ENCODE data around the gene ZSCAN9. TPM values are rescaled to one million over a fixed set of nuclear protein-coding genes. Genes with fewer than 3 reads are reported as not detected.

Gene ZSCAN9
- total and polyA plus RNA-seq, 2 of the 8 experiments (the other 6 are each of a cell fraction or from before 2014, with no cell fraction given), result 10.8 to 13.6 TPM

DNA sequence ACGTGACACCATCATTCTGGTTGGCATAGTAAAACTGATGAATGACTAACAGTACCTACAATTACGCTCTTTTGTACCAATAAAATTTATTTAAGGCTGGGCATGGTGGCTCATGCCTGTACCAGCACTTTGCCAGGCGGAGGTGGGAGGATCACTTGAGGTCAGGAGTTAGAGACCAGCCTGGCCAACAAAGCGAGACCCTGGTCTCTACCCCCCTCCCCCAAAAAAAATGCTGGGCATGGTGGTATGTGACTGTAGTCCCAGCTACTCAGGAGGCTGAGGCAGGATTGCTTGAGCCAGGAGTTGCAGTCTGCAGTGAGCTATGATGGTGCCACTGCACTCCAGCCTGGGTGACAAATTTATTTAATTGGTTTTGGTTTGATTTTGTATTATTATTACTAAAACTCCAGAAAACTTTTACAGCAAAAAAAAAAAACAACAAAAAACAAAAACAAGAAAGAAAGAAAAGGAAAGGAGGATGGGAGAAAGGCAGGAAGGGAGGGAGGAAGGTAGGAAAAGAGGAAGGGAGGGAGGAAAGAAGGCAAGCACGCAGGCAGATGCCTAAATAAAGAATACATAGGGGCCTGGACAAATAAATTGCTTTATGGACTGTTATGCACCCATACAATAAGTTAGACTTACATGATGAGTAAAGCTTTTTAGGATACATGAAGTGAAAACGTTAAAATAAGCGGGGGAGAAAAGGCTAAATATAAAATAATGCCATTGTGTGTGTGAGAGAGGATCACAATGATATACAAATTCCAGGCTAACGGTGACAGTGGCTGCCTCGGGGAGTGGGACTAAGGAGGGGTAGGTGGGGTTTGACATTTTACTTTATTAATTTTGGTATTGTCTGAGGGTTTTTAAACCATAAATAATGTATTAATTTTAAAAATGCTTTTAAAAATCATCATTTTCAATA is 682 bp upstream of the ZSCAN9 start:
- H3K4me3 ChIP-seq (ENCODE audit: extremely low read depth in 1 of 4, insufficient read depth in 2 of 4, low read depth in 3 of 4, low read length in 4 of 4), result peak overlapping the region; percentile 70 to 99 (median 98)
- peaks cover 4% of the 10 kb centered on the region; the same call in 1 of the 2 replicates for H3K23me2 ChIP-seq (ENCODE audit: low read depth, low read length)
- H3K9me3 ChIP-seq (ENCODE audit: insufficient read depth in 2 of 2, low read depth in 1 of 2, low read length in 1 of 2), result no peaks in the 10 kb centered on the region
- H2BK12ac ChIP-seq (ENCODE audit: low read depth, low read length), result no peak overlapping the region
- H2AFZ ChIP-seq (ENCODE audit: low read length), result peak overlapping the region; percentile 92; the same call in 1 of the 2 replicates
- H3K18ac ChIP-seq (ENCODE audit: extremely low read depth, low read length), result no peak overlapping the region
- H3K23ac ChIP-seq (ENCODE audit: insufficient read length), result no peak overlapping the region
- no peak overlapping the region for H4K5ac ChIP-seq (ENCODE audit: insufficient read length, low read depth, low read length)
- peaks cover 0 to 20% of the 10 kb centered on the region in 2 experiments; a peak in 2 of 4 replicates for H3K79me2 ChIP-seq (ENCODE audit: control insufficient read depth in 1 of 2, insufficient read depth in 2 of 2, low read length in 2 of 2)
- no peak overlapping the region for H3K14ac ChIP-seq (ENCODE audit: insufficient read length)
- TF ChIP-seq POLR2AphosphoS5 (IDR thresholded peaks at IDR 0.05; ENCODE audit: low read depth, low read length), result peak; percentile 77
- no peak for TF ChIP-seq CTBP2 (IDR thresholded peaks at IDR 0.05; ENCODE audit: borderline replicate concordance, insufficient read depth, insufficient read length, low read length)
- 0 out of 2 replicates have a peak, but pooled peaks have one; percentile 37 for TF ChIP-seq RXRA (IDR thresholded peaks at IDR 0.05; ENCODE audit: insufficient read depth, low read depth, low read length)
- peaks cover 6 to 31% (median 21%) of the 10 kb centered on the region in 4 experiments for H3K27me3 ChIP-seq (replicated peaks in 1 of 4; ENCODE audit: control insufficient read depth in 3 of 4, extremely low read depth in 1 of 4, insufficient read depth in 3 of 4, low read length in 3 of 4)
- ChIA-PET CTCF (ENCODE audit: partially characterized antibody) (interaction anchor here (1.0 to 1.3 kb wide), 2 partner anchors 76 to 131 kb away, joined by 3 read pairs; no protein-coding TSS in a partner anchor), POLR2A (ENCODE audit: partially characterized antibody) (interaction anchor here (0.7 to 1.5 kb wide), 2 partner anchors 83 to 87 kb away, joined by 3 to 5 read pairs; partner anchors contain the start of gene ZKSCAN8)
- no peak overlapping the region for H2BK20ac ChIP-seq (ENCODE audit: low read length)
- FAIRE-seq, result no peak
- no peak overlapping the region for H3K56ac ChIP-seq (replicated peaks; ENCODE audit: insufficient read length, low read depth, low read length)
- H2BK120ac ChIP-seq (replicated peaks; ENCODE audit: low read depth, low read length), result no peak overlapping the region
- no peaks in the 10 kb centered on the region for H3K79me1 ChIP-seq (ENCODE audit: low read depth, low read length)
- H4K20me1 ChIP-seq (replicated peaks in 1 of 2; ENCODE audit: control insufficient read depth in 1 of 2, insufficient read depth in 2 of 2, low read length in 2 of 2), result peaks cover 0 to 3% of the 10 kb centered on the region in 2 experiments
- no peak overlapping the region for H3K4ac ChIP-seq (replicated peaks; ENCODE audit: insufficient read length, low read depth, low read length)
- peaks cover 9 to 22% (median 20%) of the 10 kb centered on the region in 4 experiments for H3K36me3 ChIP-seq (ENCODE audit: control insufficient read depth in 2 of 4, insufficient read depth in 4 of 4, low read length in 3 of 4)
- peak overlapping the region; percentile 84 to 86 for H3K4me2 ChIP-seq (ENCODE audit: insufficient read depth in 1 of 2, low read depth in 2 of 2, low read length in 2 of 2)
- 0 out of 2 replicates have a peak overlapping the region, but pooled peaks have one; percentile 11 for H2BK5ac ChIP-seq (ENCODE audit: low read depth, low read length)
- H2BK15ac ChIP-seq (ENCODE audit: low read length), result no peak overlapping the region
- no peak overlapping the region for H4K91ac ChIP-seq (replicated peaks; ENCODE audit: insufficient read length, low read length)
- H4K8ac ChIP-seq (ENCODE audit: extremely low read depth, insufficient read depth, low read length), result no peak overlapping the region
- no peak for DNase-seq (ENCODE audit: low read depth in 1 of 2, low spot score in 2 of 2)
- 44% methylated on average over 9 of the region's 9 CpGs; no CpG with 5 or more reads in 1 of the 2 experiments for WGBS, 2 experiments (ENCODE audit: extremely low coverage in 1 of 2, insufficient coverage in 1 of 2, insufficient read length in 1 of 2, insufficient replicate concordance in 2 of 2, low coverage in 1 of 2, low lambda C conversion rate in 2 of 2, missing lambda C conversion rate in 1 of 2)
- no peaks in the 10 kb centered on the region for H3K4me1 ChIP-seq (replicated peaks in 1 of 4; ENCODE audit: control insufficient read depth in 3 of 4, insufficient read depth in 4 of 4, low read length in 3 of 4)
- H2AK5ac ChIP-seq (ENCODE audit: low read depth, low read length), result no peak overlapping the region
- H3K27ac ChIP-seq (ENCODE audit: low read depth, low read length), result no peak overlapping the region
- H3K9ac ChIP-seq (replicated peaks in 1 of 4; ENCODE audit: extremely low read depth in 1 of 4, low read depth in 3 of 4, low read length in 3 of 4), result peak overlapping the region in 2 of 4 experiments; percentile 44 to 71; a peak in 2 of 7 replicates

Measured in H1 (cell line).